Fibroblast of lung (primary cell): ENCODE measurements around the gene CPSF4L. TPM values are rescaled to one million over a fixed set of nuclear protein-coding genes. Genes with fewer than 3 reads are reported as not detected.

Source experiments
- DNase-seq, 2 donors: peaks; one replicate each; pipeline versions ENCODE4 v3.0.0 to v3.0.0-alpha.2; 2010; ENCODE audit warnings: low read depth in 2 of 2
- H2AFZ ChIP-seq: 2 replicates; pipeline ENCODE4 v1.5.1; 2012; ENCODE audit warnings: low read length, control low read depth, inconsistent platforms
- H3K27ac ChIP-seq: 2 replicates; pipeline ENCODE4 v1.5.1; 2011; ENCODE audit warnings: low read length, control low read depth; ENCODE audit not compliant: insufficient read depth
- H3K27me3 ChIP-seq: 2 replicates; pipeline ENCODE4 v1.5.1; 2011; ENCODE audit warnings: mild to moderate bottlenecking, low read length; ENCODE audit not compliant: control insufficient read depth, insufficient read depth
- H3K36me3 ChIP-seq: 2 replicates; pipeline ENCODE4 v1.5.1; 2011; ENCODE audit warnings: low read length; ENCODE audit not compliant: control insufficient read depth, insufficient read depth
- H3K4me1 ChIP-seq: 2 replicates; pipeline ENCODE4 v1.5.1; 2011; ENCODE audit warnings: low read length; ENCODE audit not compliant: control insufficient read depth, insufficient read depth; ENCODE audit errors: extremely low read depth
- H3K4me2 ChIP-seq: 2 replicates; pipeline ENCODE4 v1.5.1; 2011; ENCODE audit warnings: low read length, control low read depth; ENCODE audit not compliant: insufficient read depth; ENCODE audit errors: extremely low read depth
- H3K4me3 ChIP-seq, 4 experiments: fragments of 200-600 bp in 1 of 4; sonication (generic) in 1 of 4; replicated peaks in 1 of 4; 2 replicates each; pipeline ENCODE4 v1.5.1; 2011 to 2016; ENCODE audit warnings: low read length in 4 of 4, low read depth in 3 of 4, mild to moderate bottlenecking in 3 of 4, control low read depth in 2 of 4, inconsistent platforms in 1 of 4, mixed read lengths in 1 of 4; ENCODE audit not compliant: insufficient read depth in 1 of 4; ENCODE audit errors: control extremely low read depth in 1 of 4
- H3K79me2 ChIP-seq: 2 replicates; pipeline ENCODE4 v1.5.1; 2012; ENCODE audit warnings: mild to moderate bottlenecking, low read length, inconsistent platforms; ENCODE audit not compliant: control insufficient read depth, insufficient read depth
- H3K9ac ChIP-seq: 2 replicates; pipeline ENCODE4 v1.5.1; 2011; ENCODE audit warnings: mild to moderate bottlenecking, low read length, control low read depth; ENCODE audit not compliant: insufficient read depth
- H3K9me3 ChIP-seq: 2 replicates; pipeline ENCODE4 v1.5.1; 2012; ENCODE audit warnings: low read depth, low read length; ENCODE audit not compliant: control insufficient read depth, insufficient read depth
- H4K20me1 ChIP-seq: 2 replicates; pipeline ENCODE4 v1.5.1; 2011; ENCODE audit warnings: low read length; ENCODE audit not compliant: control insufficient read depth, insufficient read depth; ENCODE audit errors: extremely low read depth
- EZH2 ChIP-seq: IDR thresholded peaks from 2 replicates; pipeline ENCODE4 v1.5.1; 2012; ENCODE audit warnings: low read length, control low read depth, mild to moderate bottlenecking; ENCODE audit errors: missing control alignments
- polyA plus RNA-seq, 2 donors: library from polyadenylated mRNA; depleted of rRNA in 1 of 2; stranded (reverse) in 1 of 2; unstranded in 1 of 2; fragments of >200 nt; gene quantifications; 2 replicates each; pipeline ENCODE4 v1.2.1, GENCODE V29; 2011 to 2012; ENCODE audit warnings: missing spikeins in 1 of 2
- total RNA-seq: library from RNA; depleted of rRNA; stranded (reverse); fragments of >200 nt; gene quantifications from 2 replicates; pipeline ENCODE4 v1.2.1, GENCODE V29; 2014
- TF ChIP-seq, protein P1 (sequence below), 2 donors: IDR thresholded peaks in 1 of 2; conservative IDR thresholded peaks in 1 of 2; 1 replicate in 1 of 2; 2 replicates in 1 of 2; pipeline ENCODE4 v1.5.1; 2011 to 2012; ENCODE audit warnings: low read length in 2 of 2, control low read depth in 1 of 2, inconsistent platforms in 1 of 2, low read depth in 1 of 2, mild to moderate bottlenecking in 1 of 2

The CPSF4L gene
- total and polyA plus RNA-seq, 2 donors (not counting 1 experiment from before 2014, with no cell fraction given), result not detected

DNA sequence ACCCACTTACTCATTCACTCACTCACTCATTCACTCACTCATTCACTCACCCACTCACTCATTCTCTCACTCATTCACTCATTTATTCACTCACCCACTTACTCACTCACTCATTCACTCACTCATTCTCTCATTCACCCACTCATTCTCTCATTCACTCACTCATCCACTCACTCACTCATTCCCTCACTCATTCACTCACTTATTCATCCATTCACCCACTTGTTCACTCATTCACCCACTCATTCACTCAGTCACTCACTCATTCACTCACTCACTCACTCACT, 7.6 kb upstream of the CPSF4L start:
- DNase-seq, result no peak
- Histone ChIP-seq H3K9ac (no peak overlapping the region), H3K4me2 (no peak overlapping the region), H3K27me3 (no peaks in the 10 kb centered on the region), H3K27ac (no peak overlapping the region), H2AFZ (no peak overlapping the region), H3K4me3 (no peak overlapping the region), H3K9me3 (no peaks in the 10 kb centered on the region), H3K4me1 (no peaks in the 10 kb centered on the region), H3K79me2 (no peaks in the 10 kb centered on the region), H3K36me3 (no peaks in the 10 kb centered on the region), H4K20me1 (no peaks in the 10 kb centered on the region)
- TF ChIP-seq EZH2, result no peak

GRCh38 chr17:73268582-73269328, 7.1 kb upstream of the CPSF4L start:
- Histone ChIP-seq H3K9ac (no peak overlapping the region), H4K20me1 (no peaks in the 10 kb centered on the region), H3K79me2 (no peaks in the 10 kb centered on the region), H3K4me2 (no peak overlapping the region), H3K27ac (no peak overlapping the region), H3K36me3 (no peaks in the 10 kb centered on the region), H2AFZ (no peak overlapping the region), H3K4me3 (no peak overlapping the region), H3K4me1 (no peaks in the 10 kb centered on the region), H3K9me3 (no peaks in the 10 kb centered on the region), H3K27me3 (no peaks in the 10 kb centered on the region)
- TF ChIP-seq, protein P1, sequence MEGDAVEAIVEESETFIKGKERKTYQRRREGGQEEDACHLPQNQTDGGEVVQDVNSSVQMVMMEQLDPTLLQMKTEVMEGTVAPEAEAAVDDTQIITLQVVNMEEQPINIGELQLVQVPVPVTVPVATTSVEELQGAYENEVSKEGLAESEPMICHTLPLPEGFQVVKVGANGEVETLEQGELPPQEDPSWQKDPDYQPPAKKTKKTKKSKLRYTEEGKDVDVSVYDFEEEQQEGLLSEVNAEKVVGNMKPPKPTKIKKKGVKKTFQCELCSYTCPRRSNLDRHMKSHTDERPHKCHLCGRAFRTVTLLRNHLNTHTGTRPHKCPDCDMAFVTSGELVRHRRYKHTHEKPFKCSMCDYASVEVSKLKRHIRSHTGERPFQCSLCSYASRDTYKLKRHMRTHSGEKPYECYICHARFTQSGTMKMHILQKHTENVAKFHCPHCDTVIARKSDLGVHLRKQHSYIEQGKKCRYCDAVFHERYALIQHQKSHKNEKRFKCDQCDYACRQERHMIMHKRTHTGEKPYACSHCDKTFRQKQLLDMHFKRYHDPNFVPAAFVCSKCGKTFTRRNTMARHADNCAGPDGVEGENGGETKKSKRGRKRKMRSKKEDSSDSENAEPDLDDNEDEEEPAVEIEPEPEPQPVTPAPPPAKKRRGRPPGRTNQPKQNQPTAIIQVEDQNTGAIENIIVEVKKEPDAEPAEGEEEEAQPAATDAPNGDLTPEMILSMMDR (conservative IDR thresholded peaks at IDR 0.05 in 1 of 2, IDR thresholded peaks at IDR 0.05 in 1 of 2; ENCODE audit: low read depth in 1 of 2, low read length in 2 of 2), result no peak
- no peak for TF ChIP-seq EZH2
- no peak for DNase-seq

DNA sequence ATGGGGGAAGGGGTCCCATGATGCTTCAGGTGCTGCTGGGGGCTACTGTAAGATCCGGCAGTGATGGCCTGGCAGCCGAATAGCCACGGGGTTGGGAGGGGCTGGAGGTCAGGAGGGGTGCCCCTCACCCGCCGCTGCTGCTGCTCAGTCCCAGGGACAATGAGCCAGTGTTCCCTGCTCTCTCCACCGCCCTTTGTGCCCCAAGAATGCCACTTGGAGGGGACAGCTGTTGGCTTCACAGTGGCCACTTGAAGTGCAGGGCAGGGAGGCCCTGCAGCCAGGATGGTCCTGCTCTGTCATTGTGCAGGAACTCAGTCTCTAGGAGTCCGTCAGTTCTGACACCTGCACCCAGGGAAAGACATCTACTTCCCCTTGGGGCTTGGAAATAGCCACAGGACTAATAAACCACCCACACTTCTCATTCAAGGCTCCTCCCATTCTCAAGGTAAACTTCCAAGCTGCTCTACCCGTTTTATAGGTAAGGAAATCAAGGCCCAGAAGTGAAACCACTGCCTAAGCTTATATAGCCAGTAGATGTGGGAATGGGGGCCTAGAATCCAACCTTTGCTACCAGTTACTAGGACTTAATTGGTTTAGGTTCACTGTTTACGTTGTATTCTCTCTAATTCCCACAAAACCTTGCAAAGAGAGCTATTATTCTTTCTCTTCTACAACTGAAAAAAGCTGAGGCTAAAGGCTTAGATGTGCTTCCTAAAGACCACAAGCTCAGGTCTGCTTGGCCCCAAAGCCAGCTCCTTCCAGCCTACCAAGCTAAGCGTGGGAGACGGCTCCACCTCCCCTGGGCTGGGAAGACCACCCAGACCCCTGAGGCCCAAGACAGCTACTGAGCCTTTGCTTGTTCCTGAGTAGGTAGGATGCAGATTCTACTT, 6.2 kb upstream of the CPSF4L start:
- Histone ChIP-seq H3K27ac (no peak overlapping the region), H3K4me2 (no peak overlapping the region), H4K20me1 (no peaks in the 10 kb centered on the region), H3K79me2 (no peaks in the 10 kb centered on the region), H3K36me3 (no peaks in the 10 kb centered on the region), H3K4me1 (no peaks in the 10 kb centered on the region), H3K4me3 (no peak overlapping the region), H3K9me3 (no peaks in the 10 kb centered on the region), H3K27me3 (no peaks in the 10 kb centered on the region), H3K9ac (no peak overlapping the region), H2AFZ (no peak overlapping the region)
- TF ChIP-seq EZH2, result no peak
- TF ChIP-seq, protein P1 (conservative IDR thresholded peaks at IDR 0.05 in 1 of 2, IDR thresholded peaks at IDR 0.05 in 1 of 2; ENCODE audit: low read depth in 1 of 2, low read length in 2 of 2), result no peak
- no peak for DNase-seq
